H4 (cell line): ENCODE measurements around the gene CTNNBIP1. TPM values are rescaled to one million over a fixed set of nuclear protein-coding genes. Genes with fewer than 3 reads are reported as not detected.
"Not testable (repeated sequence)": the region's sequence is repeated elsewhere in the genome, so short reads cannot be mapped to it uniquely, and the experiment has no call there.

Experiments used
- DNase-seq: peaks from one replicate; pipeline ENCODE4 v3.0.0-alpha.2; 2015; ENCODE audit warnings: low spot score
- total RNA-seq: library from RNA; depleted of rRNA; stranded (reverse); fragments of >200 nt; shearing (Covaris generic); gene quantifications from 2 replicates; pipeline ENCODE4 v1.2.3, GENCODE V29; 2014; rRNA removed

CTNNBIP1 gene
- total RNA-seq, 1 experiment from 2014 or later: 16.6 TPM

DNA sequence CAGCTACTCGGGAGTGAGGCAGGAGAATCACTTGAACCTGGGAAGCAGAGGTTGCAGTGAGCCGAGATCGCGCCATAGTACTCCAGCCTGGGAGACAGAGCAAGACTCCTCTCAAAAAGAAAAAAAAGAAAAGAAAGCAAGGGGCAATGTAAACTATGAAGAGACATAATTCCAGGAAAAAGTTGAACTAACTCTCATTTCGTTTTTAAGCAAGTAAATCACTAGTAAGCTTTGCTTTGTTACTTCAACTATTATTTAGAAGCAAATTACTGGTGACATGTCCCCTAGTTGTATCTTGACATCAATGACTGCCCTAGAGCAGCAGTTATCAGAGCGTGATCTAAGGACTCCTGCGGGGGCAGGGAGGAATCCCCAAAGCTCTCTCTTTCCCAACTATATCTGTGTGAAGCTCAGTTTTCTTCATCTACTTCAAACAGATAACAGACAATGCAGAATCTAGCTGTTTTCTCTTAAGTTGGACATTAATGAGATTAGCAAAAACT lies 105.0 kb downstream of the CTNNBIP1 start:
- DNase-seq: no peak

DNA sequence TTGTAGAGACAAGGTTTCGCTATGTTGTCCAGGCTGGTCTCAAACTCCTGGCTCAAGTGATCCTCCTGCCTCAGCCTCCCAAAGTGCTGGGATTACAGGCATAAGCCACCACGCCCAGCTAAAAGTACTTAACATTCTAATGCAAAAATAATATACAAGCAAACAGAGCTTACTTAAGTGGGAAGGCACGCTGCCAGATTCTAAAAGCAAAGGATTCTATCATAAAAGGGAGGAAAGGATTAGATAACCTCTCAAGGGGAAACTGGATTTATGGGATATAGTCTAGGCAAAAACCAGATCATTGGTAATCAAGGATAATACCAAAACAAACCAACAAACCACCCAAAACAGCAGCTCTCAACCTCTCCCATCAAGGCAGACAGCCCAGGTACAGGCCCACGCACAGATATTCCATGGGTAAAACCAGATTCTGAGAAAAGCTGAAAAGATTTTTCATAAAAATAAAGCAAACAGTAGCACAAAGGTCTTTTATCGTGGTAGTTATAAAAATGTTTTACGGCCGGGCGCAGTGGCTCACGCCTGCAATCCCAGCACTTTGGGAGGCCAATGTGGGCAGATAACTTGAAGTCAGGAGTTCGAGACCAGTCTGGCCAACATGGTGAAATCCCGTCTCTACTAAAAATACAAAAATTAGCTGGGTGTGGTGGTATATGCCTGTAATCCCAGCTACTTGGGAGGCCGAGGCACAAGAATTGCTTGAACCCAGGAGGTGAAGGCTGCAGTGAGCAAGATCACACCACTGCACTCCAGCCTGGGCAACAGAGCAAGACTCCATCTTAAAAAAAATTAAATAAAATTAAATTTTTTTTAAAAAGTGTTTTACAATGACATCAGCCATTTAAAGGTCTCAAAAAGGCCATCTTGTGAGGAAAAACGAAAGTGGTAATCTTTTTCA lies 106.8 kb downstream of the CTNNBIP1 start:
- DNase-seq: not testable (repeated sequence)

DNA sequence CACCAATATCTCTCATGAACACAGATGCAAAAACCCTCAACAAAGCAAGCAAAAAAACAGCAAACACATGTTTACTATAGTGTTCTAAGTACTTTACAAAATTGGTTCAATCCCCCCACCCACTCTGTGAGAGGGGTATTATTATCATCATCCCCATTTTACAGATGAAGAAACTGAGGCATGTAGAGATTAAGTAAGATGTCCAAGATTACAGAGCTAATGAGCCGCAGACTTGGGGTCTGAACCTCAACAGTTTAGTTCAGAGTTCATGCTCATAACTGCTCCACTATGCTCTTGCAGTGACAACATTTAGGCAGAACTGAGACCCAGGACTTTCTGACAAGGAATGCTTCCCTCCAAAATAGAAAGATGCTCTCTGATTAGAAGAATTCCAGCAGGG lies 108.2 kb downstream of the CTNNBIP1 start:
- no peak for DNase-seq

Other genes with a start within 250 kb of the CTNNBIP1 start
- gene CLSTN1, start 86.3 kb downstream of the CTNNBIP1 start, total RNA-seq: 31.0 and 35.3 TPM in 2 replicates
- gene LZIC, start 33.1 kb upstream of the CTNNBIP1 start, total RNA-seq: 27.4 and 37.8 TPM in 2 replicates
- 3.5 and 5.8 TPM in 2 replicates for gene NMNAT1, start 33.2 kb upstream of the CTNNBIP1 start, total RNA-seq
- not detected in 2 replicates for gene RBP7, start 87.0 kb upstream of the CTNNBIP1 start, total RNA-seq
- 23.6 and 32.4 TPM in 2 replicates for gene UBE4B, start 122.7 kb upstream of the CTNNBIP1 start, total RNA-seq